Liver (tissue), 9 donors: ENCODE results near the gene GLI3. TPM values are rescaled to one million over a fixed set of nuclear protein-coding genes. Genes with fewer than 3 reads are reported as not detected.

ENCODE experiments used
- DNase-seq: peaks from one replicate; pipeline ENCODE4 v3.0.0-alpha.2; 2017; ENCODE audit warnings: low spot score
- H3K27ac ChIP-seq, 2 donors: one replicate each; pipeline ENCODE4 v1.7.0; 2013; ENCODE audit warnings: inconsistent platforms in 2 of 2, low read length in 2 of 2, control low read depth in 1 of 2, low read depth in 1 of 2, mild to moderate bottlenecking in 1 of 2
- H3K27me3 ChIP-seq, 4 donors: one replicate each; pipeline versions ENCODE4 v1.6.1 to v1.7.0; 2013; ENCODE audit warnings: low read length in 3 of 4, inconsistent platforms in 1 of 4, mild to moderate bottlenecking in 1 of 4, moderate library complexity in 1 of 4; ENCODE audit not compliant: control insufficient read depth in 4 of 4, insufficient read depth in 4 of 4
- H3K36me3 ChIP-seq, 4 donors: one replicate each; pipeline versions ENCODE4 v1.6.1 to v1.7.0; 2013; ENCODE audit warnings: low read length in 3 of 4, mild to moderate bottlenecking in 3 of 4, low read depth in 1 of 4, moderate library complexity in 1 of 4; ENCODE audit not compliant: control insufficient read depth in 4 of 4, insufficient read depth in 3 of 4
- H3K4me1 ChIP-seq, 4 donors: one replicate each; pipeline versions ENCODE4 v1.6.1 to v1.7.0; 2013; ENCODE audit warnings: low read length in 3 of 4, mild to moderate bottlenecking in 3 of 4, moderate library complexity in 1 of 4; ENCODE audit not compliant: control insufficient read depth in 4 of 4, insufficient read depth in 4 of 4
- H3K4me3 ChIP-seq, 3 donors: one replicate each; pipeline versions ENCODE4 v1.6.1 to v1.7.0; 2013; ENCODE audit warnings: low read length in 3 of 3, control low read depth in 1 of 3, low read depth in 1 of 3, mild to moderate bottlenecking in 1 of 3
- H3K9ac ChIP-seq, 2 donors: one replicate each; pipeline ENCODE4 v1.7.0; 2013; ENCODE audit warnings: low read length in 2 of 2, mild to moderate bottlenecking in 2 of 2, moderate library complexity in 2 of 2, control low read depth in 1 of 2, low read depth in 1 of 2
- H3K9me3 ChIP-seq, 4 donors: one replicate each; pipeline versions ENCODE4 v1.6.1 to v1.7.0; 2013; ENCODE audit warnings: low read length in 3 of 4; ENCODE audit not compliant: control insufficient read depth in 4 of 4
- EGR1 ChIP-seq, 2 donors: IDR thresholded peaks; 2 replicates each; pipeline ENCODE4 v1.6.1; 2016 to 2018; ENCODE audit warnings: antibody characterized with exemption in 2 of 2, low read depth in 2 of 2
- FOXA1 ChIP-seq: IDR thresholded peaks from 2 replicates; pipeline ENCODE4 v1.6.1; 2016; ENCODE audit warnings: antibody characterized with exemption
- FOXA2 ChIP-seq: IDR thresholded peaks from 2 replicates; pipeline ENCODE4 v1.6.1; 2016; ENCODE audit warnings: antibody characterized with exemption
- HNF4A ChIP-seq, 2 donors: conservative IDR thresholded peaks; 2 replicates each; pipeline ENCODE4 v1.6.1; 2016; ENCODE audit warnings: antibody characterized with exemption in 2 of 2, mild to moderate bottlenecking in 2 of 2
- HNF4G ChIP-seq: IDR thresholded peaks from 2 replicates; pipeline ENCODE4 v1.6.1; 2016; ENCODE audit warnings: antibody characterized with exemption
- JUND ChIP-seq, 2 donors: IDR thresholded peaks; 2 replicates each; pipeline ENCODE4 v1.6.1; 2016; ENCODE audit warnings: antibody characterized with exemption in 2 of 2
- NR2F2 ChIP-seq: IDR thresholded peaks from 2 replicates; pipeline ENCODE4 v1.6.1; 2016; ENCODE audit warnings: antibody characterized with exemption
- RAD21 ChIP-seq, 2 donors: IDR thresholded peaks; 2 replicates each; pipeline ENCODE4 v1.6.1; 2016; ENCODE audit warnings: antibody characterized with exemption in 2 of 2, mild to moderate bottlenecking in 2 of 2
- RXRA ChIP-seq, 2 donors: IDR thresholded peaks; 2 replicates each; pipeline ENCODE4 v1.6.1; 2017 to 2018; ENCODE audit warnings: antibody characterized with exemption in 2 of 2, mild to moderate bottlenecking in 1 of 2
- SP1 ChIP-seq: IDR thresholded peaks from 2 replicates; pipeline ENCODE4 v1.6.1; 2018; ENCODE audit warnings: antibody characterized with exemption, mild to moderate bottlenecking
- TAF1 ChIP-seq: conservative IDR thresholded peaks from 2 replicates; pipeline ENCODE4 v1.6.1; 2016; ENCODE audit warnings: antibody characterized with exemption, mild to moderate bottlenecking
- YY1 ChIP-seq: IDR thresholded peaks from 2 replicates; pipeline ENCODE4 v1.6.1; 2016; ENCODE audit warnings: antibody characterized with exemption, mild to moderate bottlenecking
- WGBS: extraction: QIAGEN DNeasy Blood & Tissue Kit; methylation state at CpG from one replicate; pipeline ENCODE4 v1.1.7; 2013; 5-methylcytosine and 5-hydroxymethylcytosine counted together
- polyA plus RNA-seq, 2 donors: library from polyadenylated mRNA; stranded (reverse) in 1 of 2; unstranded in 1 of 2; fragments of 200-250 nt in 1 of 2; fragments of >200 nt in 1 of 2; fragmentation: Nextera tagmentation in 1 of 2; extraction: Ambion mirVana in 1 of 2; gene quantifications; one replicate each; pipeline versions ENCODE4 v1.2.1 to v1.2.3, GENCODE V29; 2013 to 2015
- total RNA-seq, 2 donors: library from RNA; depleted of rRNA; stranded (reverse); fragments of >200 nt; gene quantifications; one replicate each; pipeline ENCODE4 v1.2.3, GENCODE V29; 2014
- TF ChIP-seq, protein P1 (sequence below): IDR thresholded peaks from 2 replicates; pipeline ENCODE4 v1.6.1; 2016; ENCODE audit warnings: antibody characterized with exemption
- TF ChIP-seq, protein P2 (sequence below): fragments of 150-350 bp; IDR thresholded peaks from 2 replicates; pipeline ENCODE4 v1.5.1; 2017; ENCODE audit warnings: improper control_type of control experiment, low read depth, low read length; ENCODE audit not compliant: missing input control
- TF ChIP-seq, protein P3 (sequence below): IDR thresholded peaks from 2 replicates; pipeline ENCODE4 v1.6.1; 2016; ENCODE audit warnings: antibody characterized with exemption, mild to moderate bottlenecking
- TF ChIP-seq, protein P4 (sequence below): IDR thresholded peaks from 2 replicates; pipeline ENCODE4 v1.6.1; 2016; ENCODE audit warnings: antibody characterized with exemption
- donor health status: healthy.
- donor health status: healthy.
- donor health status: healthy.
- donor health status: healthy.
- donor health status: healthy.

GLI3 gene
- total and polyA plus RNA-seq, 4 donors, result 0.09 to 0.42 (median 0.26) TPM

DNA sequence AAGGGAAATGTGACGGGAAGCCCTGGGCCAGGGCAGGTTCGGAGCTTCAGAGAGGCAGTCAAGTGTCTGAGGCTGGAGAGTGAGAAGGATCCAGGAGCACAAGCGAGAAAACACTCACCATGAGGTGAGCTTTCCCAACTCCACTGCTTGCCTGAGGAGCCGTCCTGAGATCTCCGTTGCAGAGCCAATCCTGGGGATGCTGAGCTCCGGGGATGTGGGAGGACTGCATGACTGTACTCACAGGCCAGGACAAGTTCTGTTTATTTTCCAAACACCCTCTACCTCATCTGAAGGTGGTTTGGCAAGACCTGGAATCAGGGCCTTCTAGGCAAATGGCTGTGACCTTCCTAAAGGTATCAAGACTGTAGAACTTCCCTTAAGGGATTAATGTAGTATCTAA is 38.7 kb downstream of the GLI3 start:
- no peaks in the 10 kb centered on the region for H3K36me3 ChIP-seq
- H3K9me3 ChIP-seq, result no peaks in the 10 kb centered on the region
- H3K4me3 ChIP-seq, result no peak overlapping the region
- TF ChIP-seq HNF4A (conservative IDR thresholded peaks at IDR 0.05) (no peak), FOXA1 (no peak)
- TF ChIP-seq, protein P1, sequence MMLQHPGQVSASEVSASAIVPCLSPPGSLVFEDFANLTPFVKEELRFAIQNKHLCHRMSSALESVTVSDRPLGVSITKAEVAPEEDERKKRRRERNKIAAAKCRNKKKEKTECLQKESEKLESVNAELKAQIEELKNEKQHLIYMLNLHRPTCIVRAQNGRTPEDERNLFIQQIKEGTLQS, result no peak
- TF ChIP-seq, protein P2, sequence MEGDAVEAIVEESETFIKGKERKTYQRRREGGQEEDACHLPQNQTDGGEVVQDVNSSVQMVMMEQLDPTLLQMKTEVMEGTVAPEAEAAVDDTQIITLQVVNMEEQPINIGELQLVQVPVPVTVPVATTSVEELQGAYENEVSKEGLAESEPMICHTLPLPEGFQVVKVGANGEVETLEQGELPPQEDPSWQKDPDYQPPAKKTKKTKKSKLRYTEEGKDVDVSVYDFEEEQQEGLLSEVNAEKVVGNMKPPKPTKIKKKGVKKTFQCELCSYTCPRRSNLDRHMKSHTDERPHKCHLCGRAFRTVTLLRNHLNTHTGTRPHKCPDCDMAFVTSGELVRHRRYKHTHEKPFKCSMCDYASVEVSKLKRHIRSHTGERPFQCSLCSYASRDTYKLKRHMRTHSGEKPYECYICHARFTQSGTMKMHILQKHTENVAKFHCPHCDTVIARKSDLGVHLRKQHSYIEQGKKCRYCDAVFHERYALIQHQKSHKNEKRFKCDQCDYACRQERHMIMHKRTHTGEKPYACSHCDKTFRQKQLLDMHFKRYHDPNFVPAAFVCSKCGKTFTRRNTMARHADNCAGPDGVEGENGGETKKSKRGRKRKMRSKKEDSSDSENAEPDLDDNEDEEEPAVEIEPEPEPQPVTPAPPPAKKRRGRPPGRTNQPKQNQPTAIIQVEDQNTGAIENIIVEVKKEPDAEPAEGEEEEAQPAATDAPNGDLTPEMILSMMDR, result no peak
- no peaks in the 10 kb centered on the region for H3K4me1 ChIP-seq
- peaks cover 0 to 2% (median 0%) of the 10 kb centered on the region in 4 donors for H3K27me3 ChIP-seq
- DNase-seq, result no peak
- 83% methylated on average over 6 of the region's 6 CpGs for WGBS
- H3K27ac ChIP-seq, result no peak overlapping the region
- H3K9ac ChIP-seq, result no peak overlapping the region

DNA sequence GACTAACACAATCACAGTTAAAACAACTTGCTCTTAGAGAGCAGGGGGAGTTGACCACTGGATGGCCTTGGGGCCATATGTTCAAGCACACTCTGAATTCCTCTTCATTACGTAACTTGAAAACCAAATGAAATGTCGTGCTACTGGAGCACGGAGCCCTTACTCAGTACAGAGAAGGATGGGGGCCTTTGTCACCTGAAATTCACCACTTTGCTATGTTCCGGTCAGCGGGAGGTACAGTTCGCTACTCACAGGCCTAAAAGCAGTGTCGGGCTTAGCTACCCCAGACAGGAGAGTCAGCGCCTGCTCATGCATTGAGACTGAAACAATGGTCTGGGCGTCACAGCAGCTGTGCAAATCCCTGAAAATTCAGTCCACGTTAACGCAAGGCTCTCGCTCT is 39.6 kb downstream of the GLI3 start:
- 88% methylated on average over 12 of the region's 12 CpGs for WGBS

DNA sequence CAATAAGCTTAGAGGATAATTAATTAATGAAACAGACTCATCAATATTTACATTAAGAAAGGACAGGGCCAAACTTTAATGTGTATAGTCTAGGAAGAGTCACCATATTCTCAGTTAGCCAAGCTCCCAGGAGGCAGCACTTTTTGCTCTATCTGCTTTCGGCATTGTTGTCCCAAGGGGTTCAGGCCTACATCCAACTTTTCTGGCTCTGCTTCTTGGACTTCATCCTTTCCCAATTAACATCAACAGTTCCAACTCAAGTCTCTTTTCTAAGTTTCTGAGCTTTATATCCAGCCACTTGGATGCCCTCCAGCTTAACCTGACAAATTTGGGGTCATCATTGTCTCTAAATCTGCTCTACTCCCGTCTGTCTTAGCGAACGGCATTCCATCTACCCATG is 42.8 kb downstream of the GLI3 start:
- H3K36me3 ChIP-seq, result no peaks in the 10 kb centered on the region
- no peaks in the 10 kb centered on the region for H3K9me3 ChIP-seq
- H3K4me1 ChIP-seq, result no peaks in the 10 kb centered on the region
- no peak overlapping the region for H3K9ac ChIP-seq
- DNase-seq, result no peak
- no peak overlapping the region for H3K27ac ChIP-seq
- H3K4me3 ChIP-seq, result no peak overlapping the region
- 83% methylated on average over 4 of the region's 4 CpGs for WGBS
- H3K27me3 ChIP-seq, result no peaks in the 10 kb centered on the region
- TF ChIP-seq, protein P3, sequence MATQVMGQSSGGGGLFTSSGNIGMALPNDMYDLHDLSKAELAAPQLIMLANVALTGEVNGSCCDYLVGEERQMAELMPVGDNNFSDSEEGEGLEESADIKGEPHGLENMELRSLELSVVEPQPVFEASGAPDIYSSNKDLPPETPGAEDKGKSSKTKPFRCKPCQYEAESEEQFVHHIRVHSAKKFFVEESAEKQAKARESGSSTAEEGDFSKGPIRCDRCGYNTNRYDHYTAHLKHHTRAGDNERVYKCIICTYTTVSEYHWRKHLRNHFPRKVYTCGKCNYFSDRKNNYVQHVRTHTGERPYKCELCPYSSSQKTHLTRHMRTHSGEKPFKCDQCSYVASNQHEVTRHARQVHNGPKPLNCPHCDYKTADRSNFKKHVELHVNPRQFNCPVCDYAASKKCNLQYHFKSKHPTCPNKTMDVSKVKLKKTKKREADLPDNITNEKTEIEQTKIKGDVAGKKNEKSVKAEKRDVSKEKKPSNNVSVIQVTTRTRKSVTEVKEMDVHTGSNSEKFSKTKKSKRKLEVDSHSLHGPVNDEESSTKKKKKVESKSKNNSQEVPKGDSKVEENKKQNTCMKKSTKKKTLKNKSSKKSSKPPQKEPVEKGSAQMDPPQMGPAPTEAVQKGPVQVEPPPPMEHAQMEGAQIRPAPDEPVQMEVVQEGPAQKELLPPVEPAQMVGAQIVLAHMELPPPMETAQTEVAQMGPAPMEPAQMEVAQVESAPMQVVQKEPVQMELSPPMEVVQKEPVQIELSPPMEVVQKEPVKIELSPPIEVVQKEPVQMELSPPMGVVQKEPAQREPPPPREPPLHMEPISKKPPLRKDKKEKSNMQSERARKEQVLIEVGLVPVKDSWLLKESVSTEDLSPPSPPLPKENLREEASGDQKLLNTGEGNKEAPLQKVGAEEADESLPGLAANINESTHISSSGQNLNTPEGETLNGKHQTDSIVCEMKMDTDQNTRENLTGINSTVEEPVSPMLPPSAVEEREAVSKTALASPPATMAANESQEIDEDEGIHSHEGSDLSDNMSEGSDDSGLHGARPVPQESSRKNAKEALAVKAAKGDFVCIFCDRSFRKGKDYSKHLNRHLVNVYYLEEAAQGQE, result no peak
- TF ChIP-seq TAF1 (no peak), NR2F2 (no peak), HNF4A (conservative IDR thresholded peaks at IDR 0.05) (no peak), YY1 (no peak), HNF4G (no peak), RXRA (IDR thresholded peaks at IDR 0.05) (no peak), RAD21 (IDR thresholded peaks at IDR 0.05) (no peak), FOXA1 (no peak), SP1 (no peak), JUND (IDR thresholded peaks at IDR 0.05) (no peak), EGR1 (IDR thresholded peaks at IDR 0.05; ENCODE audit: low read depth in 2 of 2) (no peak)
- TF ChIP-seq, protein P4, sequence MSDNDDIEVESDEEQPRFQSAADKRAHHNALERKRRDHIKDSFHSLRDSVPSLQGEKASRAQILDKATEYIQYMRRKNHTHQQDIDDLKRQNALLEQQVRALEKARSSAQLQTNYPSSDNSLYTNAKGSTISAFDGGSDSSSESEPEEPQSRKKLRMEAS, result no peak
- TF ChIP-seq, protein P1, result no peak
- TF ChIP-seq, protein P2, result no peak

More for the DNA sequence above, 39.6 kb downstream of the GLI3 start:
- no peak overlapping the region for H3K27ac ChIP-seq
- H3K9me3 ChIP-seq, result no peaks in the 10 kb centered on the region
- H3K36me3 ChIP-seq, result no peaks in the 10 kb centered on the region
- DNase-seq, result no peak
- no peak overlapping the region for H3K4me3 ChIP-seq
- H3K27me3 ChIP-seq, result peaks cover 0 to 2% (median 0%) of the 10 kb centered on the region in 4 donors
- H3K9ac ChIP-seq, result no peak overlapping the region
- H3K4me1 ChIP-seq, result no peaks in the 10 kb centered on the region
- TF ChIP-seq FOXA2 (no peak), HNF4G (no peak)
- TF ChIP-seq, protein P2, result no peak
